GM23338 (cell line): ENCODE results near the gene LSP1. TPM values are rescaled to one million over a fixed set of nuclear protein-coding genes. Genes with fewer than 3 reads are reported as not detected.

Experiments used
- ATAC-seq: fragments of 200-7000 bp; cut with Tn5 transposase; 3 replicates; pipeline ENCODE4 v1.9.1; 2020
- DNase-seq: peaks from one replicate; pipeline ENCODE4 v3.0.0-alpha.2; 2015; ENCODE audit warnings: low spot score
- H2AFZ ChIP-seq: fragments of 200-600 bp; sonication (generic); 2 replicates; pipeline ENCODE4 v1.8.0; 2016; ENCODE audit warnings: antibody characterized with exemption, mild to moderate bottlenecking, moderate library complexity
- H3F3A ChIP-seq: fragments of 200-600 bp; sonication (generic); replicated peaks from 2 replicates; pipeline ENCODE4 v1.8.0; 2017; ENCODE audit warnings: antibody characterized with exemption, mixed run types, low read depth
- H3K27ac ChIP-seq: fragments of 200-600 bp; sonication (generic); 2 replicates; pipeline ENCODE4 v1.6.1; 2016; ENCODE audit warnings: low read depth
- H3K27me3 ChIP-seq: fragments of 200-600 bp; sonication (generic); 2 replicates; pipeline ENCODE4 v1.8.0; 2016; ENCODE audit warnings: mild to moderate bottlenecking, mixed run types, moderate library complexity; ENCODE audit not compliant: insufficient read depth
- H3K36me3 ChIP-seq: fragments of 200-600 bp; sonication (generic); 2 replicates; pipeline ENCODE4 v1.8.0; 2016; ENCODE audit warnings: mild to moderate bottlenecking; ENCODE audit not compliant: insufficient read depth
- H3K4me1 ChIP-seq: fragments of 200-600 bp; sonication (generic); 2 replicates; pipeline ENCODE4 v1.8.0; 2016; ENCODE audit warnings: mild to moderate bottlenecking, moderate library complexity; ENCODE audit not compliant: insufficient read depth
- H3K4me2 ChIP-seq: fragments of 200-600 bp; sonication (generic); 2 replicates; pipeline ENCODE4 v1.7.1; 2017; ENCODE audit warnings: mixed run types
- H3K4me3 ChIP-seq: fragments of 200-600 bp; sonication (generic); 2 replicates; pipeline ENCODE4 v1.6.1; 2016; ENCODE audit warnings: mixed run types
- H3K79me2 ChIP-seq: fragments of 200-600 bp; sonication (generic); replicated peaks from 2 replicates; pipeline ENCODE4 v1.8.0; 2017; ENCODE audit warnings: mild to moderate bottlenecking; ENCODE audit not compliant: insufficient read depth
- H3K9me2 ChIP-seq: fragments of 200-600 bp; sonication (generic); 2 replicates; pipeline ENCODE4 v1.8.0; 2017; ENCODE audit not compliant: insufficient read depth
- H4K20me1 ChIP-seq: fragments of 200-600 bp; sonication (generic); replicated peaks from 2 replicates; pipeline ENCODE4 v1.8.0; 2017; ENCODE audit warnings: mild to moderate bottlenecking; ENCODE audit not compliant: insufficient read depth
- H3K27ac Mint-ChIP-seq: 2 replicates; pipeline ENCODE4 v1.8.0; 2020; ENCODE audit warnings: inconsistent platforms, mild to moderate bottlenecking, moderate library complexity, mixed read lengths
- H3K27me3 Mint-ChIP-seq: 3 replicates; pipeline ENCODE4 v1.8.0; 2022; ENCODE audit warnings: low read depth, mild to moderate bottlenecking, moderate library complexity, mixed read lengths, inconsistent platforms; ENCODE audit not compliant: insufficient read depth, poor library complexity
- H3K36me3 Mint-ChIP-seq: 3 replicates; pipeline ENCODE4 v1.8.0; 2021; ENCODE audit warnings: low read depth, mild to moderate bottlenecking, inconsistent platforms, moderate library complexity, mixed read lengths
- H3K4me1 Mint-ChIP-seq: 3 replicates; pipeline ENCODE4 v1.8.0; 2020; ENCODE audit warnings: mild to moderate bottlenecking, inconsistent platforms, mixed read lengths
- H3K4me3 Mint-ChIP-seq: 3 replicates; pipeline ENCODE4 v1.8.0; 2021; ENCODE audit warnings: moderate library complexity, mild to moderate bottlenecking, inconsistent platforms, mixed read lengths
- H3K9me3 Mint-ChIP-seq: 3 replicates; pipeline ENCODE4 v1.8.0; 2020; ENCODE audit warnings: moderate library complexity, mild to moderate bottlenecking, inconsistent platforms, mixed read lengths
- CREB1 ChIP-seq: fragments of 250-450 bp; sonication (Bioruptor Pico); IDR thresholded peaks from 2 replicates; pipeline ENCODE4 v1.5.0; 2020; ENCODE audit warnings: low read depth, mild to moderate bottlenecking, moderate library complexity
- CTCF ChIP-seq, 2 experiments: fragments of 200-600 bp in 1 of 2; sonication (generic) in 1 of 2; conservative IDR thresholded peaks; 2 replicates each; pipeline versions ENCODE4 v1.5.1 to v1.6.1; 2016 to 2017; ENCODE audit warnings: antibody characterized with exemption in 2 of 2, low read depth in 2 of 2, mild to moderate bottlenecking in 2 of 2, moderate library complexity in 1 of 2
- ETS1 ChIP-seq: IDR thresholded peaks from 2 replicates; pipeline ENCODE4 v1.6.1; 2016; ENCODE audit warnings: antibody characterized with exemption
- EZH2 ChIP-seq: fragments of 200-600 bp; sonication (generic); IDR thresholded peaks from one replicate; pipeline ENCODE4 v1.8.0; 2017; ENCODE audit warnings: antibody characterized with exemption, mild to moderate bottlenecking, low read depth; ENCODE audit not compliant: unreplicated experiment
- EZH2phosphoT487 ChIP-seq: fragments of 200-600 bp; sonication (generic); IDR thresholded peaks from one replicate; pipeline ENCODE4 v1.8.1; 2018; ENCODE audit warnings: antibody characterized with exemption; ENCODE audit not compliant: unreplicated experiment
- JUNB ChIP-seq: IDR thresholded peaks from one replicate; pipeline ENCODE4 v1.6.1; 2016; ENCODE audit warnings: antibody characterized with exemption; ENCODE audit not compliant: unreplicated experiment
- NANOG ChIP-seq: IDR thresholded peaks from 2 replicates; pipeline ENCODE4 v1.6.1; 2016; ENCODE audit warnings: antibody characterized with exemption, borderline replicate concordance
- POLR2AphosphoS5 ChIP-seq: IDR thresholded peaks from 2 replicates; pipeline ENCODE4 v1.6.1; 2016; ENCODE audit warnings: antibody characterized with exemption, low read depth
- REST ChIP-seq: IDR thresholded peaks from one replicate; pipeline ENCODE4 v1.6.1; 2018; ENCODE audit warnings: antibody characterized with exemption; ENCODE audit not compliant: unreplicated experiment
- STAT1 ChIP-seq: IDR thresholded peaks from one replicate; pipeline ENCODE4 v1.6.1; 2016; ENCODE audit warnings: antibody characterized with exemption; ENCODE audit not compliant: unreplicated experiment
- ZNF114 ChIP-seq: fragments of 250-450 bp; sonication (Bioruptor Pico); IDR thresholded peaks from 2 replicates; pipeline ENCODE4 v1.5.0; 2020; ENCODE audit warnings: mild to moderate bottlenecking, moderate library complexity
- ZNF331 ChIP-seq: fragments of 250-450 bp; sonication (Bioruptor Pico); IDR thresholded peaks from 2 replicates; pipeline ENCODE4 v1.5.0; 2020; ENCODE audit warnings: low read depth, mild to moderate bottlenecking, moderate library complexity
- ZNF462 ChIP-seq: fragments of 250-450 bp; sonication (Bioruptor Pico); IDR thresholded peaks from 2 replicates; pipeline ENCODE4 v1.5.0; 2020; ENCODE audit warnings: mild to moderate bottlenecking, moderate library complexity
- polyA plus RNA-seq: library from polyadenylated mRNA; unstranded; fragments of >200 nt; fragmentation: Nextera tagmentation; extraction: Ambion mirVana; gene quantifications from 2 replicates; pipeline ENCODE4 v1.2.1, GENCODE V29; 2016
- total RNA-seq: library from RNA; depleted of rRNA; stranded (reverse); fragments of >200 nt; shearing (Covaris generic); gene quantifications from 2 replicates; pipeline ENCODE4 v1.2.3, GENCODE V29; 2014

Gene LSP1
- total and polyA plus RNA-seq, 2 experiments from 2014 or later: 0.84 TPM; not detected in 1

GRCh38 chr11:1829039-1829820 lies 23.7 kb upstream of the LSP1 start:
- Histone ChIP-seq H3F3A (no peaks in the 10 kb centered on the region), H3K4me1 (no peaks in the 10 kb centered on the region; the same call in 1 of the 2 replicates), H3K4me3 (no peak overlapping the region), H3K27me3 (no peaks in the 10 kb centered on the region), H3K36me3 (no peaks in the 10 kb centered on the region), H3K4me2 (no peak overlapping the region), H3K27ac (no peak overlapping the region), H3K79me2 (no peaks in the 10 kb centered on the region), H3K9me2 (no peaks in the 10 kb centered on the region), H2AFZ (no peak overlapping the region), H4K20me1 (no peaks in the 10 kb centered on the region)
- no peak overlapping the region for H3K4me3 Mint-ChIP-seq
- H3K36me3 Mint-ChIP-seq: no peaks in the 10 kb centered on the region
- H3K9me3 Mint-ChIP-seq: no peaks in the 10 kb centered on the region
- no peak for TF ChIP-seq STAT1
- no peak for TF ChIP-seq REST
- no peak for TF ChIP-seq ETS1
- no peak for TF ChIP-seq EZH2phosphoT487
- no peak for TF ChIP-seq CREB1 (CRISPR knock-in tag)
- TF ChIP-seq NANOG: no peak
- TF ChIP-seq ZNF114: no peak
- no peak for TF ChIP-seq ZNF331 (CRISPR knock-in tag)
- no peak for TF ChIP-seq POLR2AphosphoS5
- no peak for TF ChIP-seq JUNB
- TF ChIP-seq ZNF462 (CRISPR knock-in tag): no peak
- TF ChIP-seq EZH2: no peak
- TF ChIP-seq CTCF (conservative IDR thresholded peaks at IDR 0.05; ENCODE audit: low read depth in 2 of 2): no peak
- no peak overlapping the region for H3K27ac Mint-ChIP-seq
- DNase-seq (no peak), ATAC-seq (no peak)
- peaks cover 5% of the 10 kb centered on the region; the same call in 1 of the 3 replicates for H3K4me1 Mint-ChIP-seq
- H3K27me3 Mint-ChIP-seq: peaks cover 19% of the 10 kb centered on the region
